Measurements from ENCODE around the gene ELOVL5.

The ELOVL5 gene

DNA sequence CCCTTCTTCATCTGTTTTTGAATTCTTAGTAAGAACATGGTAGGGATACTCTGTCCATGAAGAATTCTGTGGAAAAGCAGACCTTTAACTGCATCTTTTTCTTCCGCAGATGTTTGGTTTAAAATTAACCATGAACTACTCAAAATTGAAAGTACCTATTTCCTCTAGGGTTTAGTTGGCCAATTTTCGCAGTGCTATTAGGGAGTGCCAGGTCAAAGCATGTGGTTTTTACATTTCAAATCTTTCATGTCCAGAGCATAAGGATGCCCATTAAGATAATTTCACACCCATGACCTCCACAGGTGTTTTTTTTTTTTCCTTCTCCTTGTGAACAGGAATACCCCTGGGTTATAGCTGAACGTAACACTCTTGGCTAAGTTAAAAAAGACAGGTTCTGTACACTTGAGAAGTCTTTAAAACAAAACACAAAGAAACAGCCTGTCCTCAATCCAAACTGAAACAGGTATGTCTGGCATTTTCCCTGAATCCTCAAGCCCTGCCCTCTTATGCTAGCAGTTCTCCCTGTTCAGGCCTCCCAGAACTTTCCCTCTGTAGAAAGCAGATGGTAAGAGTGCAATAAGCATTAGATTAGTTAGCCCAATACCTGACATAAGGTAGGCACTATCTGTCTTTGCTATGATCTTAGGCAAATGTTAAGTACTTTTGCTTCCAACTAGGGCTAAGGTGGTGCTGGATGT lies 67.1 kb downstream of the ELOVL5 start:
- Histone ChIP-seq H3K9me3 (ENCODE audit: insufficient read depth, low read depth, low read length) (no peaks in the 10 kb centered on the region), H3K4me1 (ENCODE audit: insufficient read depth, low read length) (no peaks in the 10 kb centered on the region; the same call in 1 of the 2 replicates), H3K36me3 (ENCODE audit: insufficient read depth, low read depth, low read length) (peaks cover 43% of the 10 kb centered on the region), H3K27ac (ENCODE audit: low read length) (no peak overlapping the region), H3K27me3 (ENCODE audit: insufficient read depth, low read length) (no peaks in the 10 kb centered on the region), H3K4me3 (ENCODE audit: low read length) (no peak overlapping the region), H3K9ac (ENCODE audit: low read depth, low read length) (no peak overlapping the region)

DNA sequence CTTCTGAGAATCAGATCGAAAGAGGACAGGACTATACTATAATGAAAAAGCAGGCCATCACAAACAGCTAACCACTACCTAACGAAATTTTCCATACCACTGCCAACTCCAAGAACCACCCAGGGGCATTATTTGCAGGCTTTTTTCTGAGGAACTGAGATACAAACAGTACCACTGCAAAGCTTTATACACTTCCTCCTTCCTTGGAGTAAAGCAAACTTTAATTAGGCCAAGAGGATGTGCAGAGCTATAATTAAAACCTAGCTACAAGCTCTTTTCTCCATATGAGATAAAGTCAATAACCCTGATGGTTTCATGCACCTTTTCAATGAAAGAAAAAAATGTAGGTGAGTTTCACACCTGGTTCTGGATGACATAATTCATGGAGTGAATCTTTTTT lies 68.5 kb downstream of the ELOVL5 start:
- Histone ChIP-seq H3K27me3 (ENCODE audit: insufficient read depth, low read length) (no peaks in the 10 kb centered on the region), H3K4me1 (ENCODE audit: insufficient read depth, low read length) (no peaks in the 10 kb centered on the region; the same call in 1 of the 2 replicates), H3K9ac (ENCODE audit: low read depth, low read length) (no peak overlapping the region), H3K9me3 (ENCODE audit: insufficient read depth, low read depth, low read length) (no peaks in the 10 kb centered on the region), H3K4me3 (ENCODE audit: low read length) (no peak overlapping the region), H3K36me3 (ENCODE audit: insufficient read depth, low read depth, low read length) (peaks cover 51% of the 10 kb centered on the region), H3K27ac (ENCODE audit: low read length) (no peak overlapping the region)

DNA sequence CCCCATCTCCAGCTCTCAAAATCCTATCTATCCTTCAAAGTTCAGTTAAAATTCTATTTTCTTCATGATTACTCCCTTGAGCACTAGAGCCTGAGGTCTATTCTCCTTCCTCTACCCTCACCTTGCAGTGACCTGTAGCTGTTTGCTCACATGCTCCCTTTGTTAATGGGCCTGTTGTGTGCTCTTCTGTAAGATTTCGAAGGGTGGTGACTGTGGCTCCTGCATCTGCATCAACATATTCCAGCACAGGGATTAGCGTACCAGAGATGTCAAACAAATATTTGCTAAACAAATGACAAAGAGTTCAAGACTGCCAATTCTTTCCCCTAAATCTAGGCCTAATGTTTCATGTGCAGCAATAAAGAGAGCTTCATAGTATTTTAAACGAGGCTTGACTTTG lies 69.5 kb downstream of the ELOVL5 start:
- Histone ChIP-seq H3K36me3 (ENCODE audit: insufficient read depth, low read depth, low read length) (peaks cover 60% of the 10 kb centered on the region), H3K4me1 (ENCODE audit: insufficient read depth, low read length) (no peaks in the 10 kb centered on the region; the same call in 1 of the 2 replicates)

DNA sequence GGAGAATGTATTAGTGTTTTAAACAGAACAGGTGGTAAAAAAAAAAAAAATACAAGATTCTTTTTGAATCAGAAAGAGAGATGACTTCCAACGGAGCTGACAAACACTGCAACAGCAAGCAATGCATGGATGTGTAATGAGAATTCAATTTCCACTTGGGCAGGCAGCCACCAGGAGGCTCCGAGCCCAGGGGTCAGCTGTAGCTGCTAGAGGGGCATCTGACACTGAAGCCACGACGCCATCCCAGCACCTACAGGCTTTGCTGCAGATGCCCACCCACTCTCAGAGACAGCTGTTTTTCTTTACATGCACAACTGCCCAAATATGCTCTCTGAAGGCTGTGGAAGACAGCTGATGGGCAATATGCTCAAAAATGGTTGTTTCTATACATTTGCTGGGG lies 75.4 kb downstream of the ELOVL5 start:
- H3K27ac ChIP-seq (ENCODE audit: low read length) = no peak overlapping the region
- H3K4me1 ChIP-seq (ENCODE audit: insufficient read depth, low read length) = no peaks in the 10 kb centered on the region
- no peak overlapping the region for H3K9ac ChIP-seq (ENCODE audit: low read depth, low read length)
- H3K36me3 ChIP-seq (ENCODE audit: insufficient read depth, low read depth, low read length) = peaks cover 96% of the 10 kb centered on the region
- no peaks in the 10 kb centered on the region for H3K27me3 ChIP-seq (ENCODE audit: insufficient read depth, low read length)
- H3K9me3 ChIP-seq (ENCODE audit: insufficient read depth, low read depth, low read length) = no peaks in the 10 kb centered on the region
- no peak overlapping the region for H3K4me3 ChIP-seq (ENCODE audit: low read length)

More for the DNA sequence above, 69.5 kb downstream of the ELOVL5 start:
- no peak overlapping the region for H3K27ac ChIP-seq (ENCODE audit: low read length)
- no peaks in the 10 kb centered on the region for H3K9me3 ChIP-seq (ENCODE audit: insufficient read depth, low read depth, low read length)
- no peak overlapping the region for H3K4me3 ChIP-seq (ENCODE audit: low read length)
- no peak overlapping the region for H3K9ac ChIP-seq (ENCODE audit: low read depth, low read length)
- H3K27me3 ChIP-seq (ENCODE audit: insufficient read depth, low read length) = no peaks in the 10 kb centered on the region

DNA sequence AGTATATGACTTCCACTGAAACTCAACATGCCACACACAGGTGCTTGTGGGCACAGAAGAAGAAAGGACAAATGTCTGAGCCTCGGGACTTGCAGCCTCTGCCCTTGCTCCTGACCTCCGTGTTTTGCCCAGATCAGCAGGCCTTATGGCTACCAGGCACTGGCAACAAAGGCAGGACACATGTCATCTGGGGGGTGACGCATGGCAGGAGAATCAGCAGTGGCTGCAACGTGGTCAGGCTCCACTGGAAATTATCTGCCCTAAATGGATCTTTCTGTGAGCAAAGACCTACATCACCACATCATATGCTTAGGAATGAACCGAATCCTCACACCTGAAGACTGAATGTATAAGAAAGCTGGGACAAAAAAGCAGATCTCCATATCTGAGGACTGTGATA lies 78.9 kb downstream of the ELOVL5 start:
- no peaks in the 10 kb centered on the region for H3K4me1 ChIP-seq (ENCODE audit: insufficient read depth, low read length)
- H3K27me3 ChIP-seq (ENCODE audit: insufficient read depth, low read length) = no peaks in the 10 kb centered on the region
- no peak overlapping the region for H3K4me3 ChIP-seq (ENCODE audit: low read length)
- no peak overlapping the region for H3K27ac ChIP-seq (ENCODE audit: low read length)
- no peak overlapping the region for H3K9ac ChIP-seq (ENCODE audit: low read depth, low read length)
- no peaks in the 10 kb centered on the region for H3K9me3 ChIP-seq (ENCODE audit: insufficient read depth, low read depth, low read length)
- H3K36me3 ChIP-seq (ENCODE audit: insufficient read depth, low read depth, low read length) = peaks cover 97% of the 10 kb centered on the region

DNA sequence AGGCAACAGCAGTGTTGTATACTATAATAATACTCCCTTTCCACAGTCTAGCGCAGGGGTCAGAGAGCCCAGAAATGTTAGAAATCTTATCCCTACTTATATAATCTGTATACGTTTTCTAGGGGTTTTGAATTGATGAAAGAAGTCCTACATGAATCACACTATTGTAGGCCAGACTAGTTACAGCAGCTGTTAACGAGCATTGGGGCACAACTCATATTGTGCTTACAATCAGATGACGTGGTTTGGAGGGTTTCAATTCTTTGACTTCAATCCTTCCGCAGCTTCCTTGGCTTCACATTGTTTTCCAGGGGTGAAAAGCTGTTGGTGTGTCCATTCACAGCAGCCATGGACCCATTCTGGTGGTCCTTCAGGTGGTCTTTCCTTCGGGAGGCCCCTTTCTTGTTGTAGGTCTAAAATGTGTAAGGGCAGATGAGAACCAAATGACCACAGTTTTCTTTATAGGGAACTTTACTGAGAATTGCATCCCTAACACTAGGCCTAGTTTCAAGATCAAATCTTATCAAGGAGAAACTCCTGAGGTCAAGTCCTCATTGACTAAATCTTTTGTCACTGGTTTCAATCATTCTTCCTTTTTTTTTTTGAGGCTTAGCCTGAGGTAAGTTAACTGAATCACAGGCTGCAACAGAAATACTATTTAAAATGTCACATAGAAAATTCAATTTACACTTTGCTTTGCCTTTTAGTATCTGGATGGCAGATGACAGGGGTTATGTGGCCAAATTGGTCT lies 79.7 kb downstream of the ELOVL5 start:
- no peak overlapping the region for H3K9ac ChIP-seq (ENCODE audit: low read depth, low read length)
- H3K36me3 ChIP-seq (ENCODE audit: insufficient read depth, low read depth, low read length) = peaks cover 97% of the 10 kb centered on the region
- no peaks in the 10 kb centered on the region for H3K4me1 ChIP-seq (ENCODE audit: insufficient read depth, low read length)
- H3K9me3 ChIP-seq (ENCODE audit: insufficient read depth, low read depth, low read length) = no peaks in the 10 kb centered on the region
- H3K27me3 ChIP-seq (ENCODE audit: insufficient read depth, low read length) = no peaks in the 10 kb centered on the region
- H3K27ac ChIP-seq (ENCODE audit: low read length) = no peak overlapping the region
- H3K4me3 ChIP-seq (ENCODE audit: low read length) = no peak overlapping the region

DNA sequence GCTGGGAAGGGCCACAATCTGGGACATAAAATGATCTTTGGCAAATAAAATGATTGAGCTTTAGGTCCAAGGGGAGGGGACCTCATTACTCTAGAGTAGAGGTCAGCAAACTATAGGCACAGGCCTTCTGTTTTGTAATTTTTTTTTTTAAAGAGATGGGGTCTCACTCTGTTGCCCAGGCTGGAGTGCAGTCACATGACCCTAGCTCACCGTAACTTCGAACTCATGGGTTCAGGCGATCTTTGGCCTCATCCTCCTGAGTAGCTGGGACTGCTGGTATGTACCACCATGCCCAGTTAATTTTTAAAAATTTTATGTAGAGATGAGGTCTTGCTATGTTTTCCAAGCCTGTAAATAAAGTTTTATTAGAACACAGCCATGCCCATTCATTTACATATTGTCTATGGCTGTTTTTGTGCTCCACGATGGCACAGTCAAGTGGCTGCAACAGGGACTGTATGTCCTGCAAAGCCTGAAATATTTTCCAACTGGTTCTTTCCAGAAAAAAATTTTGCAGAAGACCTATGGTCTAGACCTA lies 82.1 kb downstream of the ELOVL5 start:
- Histone ChIP-seq H3K4me1 (ENCODE audit: insufficient read depth, low read length) (no peaks in the 10 kb centered on the region), H3K4me3 (ENCODE audit: low read length) (no peak overlapping the region), H3K27ac (ENCODE audit: low read length) (no peak overlapping the region), H3K36me3 (ENCODE audit: insufficient read depth, low read depth, low read length) (peaks cover 85% of the 10 kb centered on the region), H3K9me3 (ENCODE audit: insufficient read depth, low read depth, low read length) (no peaks in the 10 kb centered on the region), H3K9ac (ENCODE audit: low read depth, low read length) (no peak overlapping the region), H3K27me3 (ENCODE audit: insufficient read depth, low read length) (no peaks in the 10 kb centered on the region)

DNA sequence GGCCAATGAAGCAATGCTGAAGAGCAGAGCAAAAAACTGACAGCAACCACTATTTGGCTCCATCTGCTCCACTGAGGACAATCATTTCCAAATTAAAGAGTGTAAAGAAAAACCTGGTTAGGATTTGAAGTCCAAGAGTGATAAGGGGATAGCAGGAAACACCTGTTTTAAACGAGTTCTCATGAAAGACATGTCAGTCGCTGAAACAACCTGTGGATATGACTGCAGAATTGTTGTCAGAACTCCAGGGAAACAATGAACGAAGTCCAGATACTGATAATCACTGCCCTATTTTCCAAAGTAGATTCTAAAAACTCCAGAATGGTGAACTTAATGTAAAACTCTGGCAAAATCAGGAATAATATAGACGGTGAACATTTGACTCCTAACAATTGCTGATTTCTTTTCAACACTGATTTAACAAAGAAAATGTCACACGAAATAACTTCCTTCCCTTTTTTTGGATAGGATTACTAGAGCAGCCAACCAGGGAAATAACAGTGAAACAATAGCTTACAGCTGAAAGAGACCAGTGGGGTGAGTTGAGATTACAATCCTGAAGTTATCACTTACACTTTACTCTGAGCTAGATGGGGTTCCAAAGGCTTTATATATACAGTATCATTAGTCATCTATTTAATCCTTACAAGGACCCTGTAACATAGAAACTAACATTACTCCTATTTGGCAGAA lies 83.7 kb downstream of the ELOVL5 start:
- no peak overlapping the region for H3K4me3 ChIP-seq (ENCODE audit: low read length)
- no peaks in the 10 kb centered on the region for H3K4me1 ChIP-seq (ENCODE audit: insufficient read depth, low read length)
- no peak overlapping the region for H3K9ac ChIP-seq (ENCODE audit: low read depth, low read length)
- no peaks in the 10 kb centered on the region for H3K27me3 ChIP-seq (ENCODE audit: insufficient read depth, low read length)
- H3K36me3 ChIP-seq (ENCODE audit: insufficient read depth, low read depth, low read length) = peaks cover 88% of the 10 kb centered on the region
- H3K9me3 ChIP-seq (ENCODE audit: insufficient read depth, low read depth, low read length) = no peaks in the 10 kb centered on the region
- H3K27ac ChIP-seq (ENCODE audit: low read length) = no peak overlapping the region

DNA sequence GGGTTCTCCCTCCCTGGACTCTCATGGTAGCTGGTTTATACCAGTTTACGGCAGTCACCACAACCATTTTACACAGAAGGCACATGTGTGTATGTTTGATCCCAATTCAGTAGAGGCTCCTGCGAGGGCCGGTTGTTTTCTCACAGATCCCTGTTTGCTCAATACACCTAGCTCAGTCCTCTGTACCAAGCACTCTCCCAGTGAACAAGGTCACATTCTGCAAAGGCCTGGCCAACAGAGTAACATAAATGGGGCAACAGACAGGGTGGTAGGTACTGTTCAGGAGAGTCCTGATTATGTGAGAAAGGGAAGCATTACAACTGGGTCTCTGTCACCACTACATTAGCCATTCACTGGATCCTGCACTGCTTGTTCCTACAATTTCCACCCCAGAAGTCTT lies 84.4 kb downstream of the ELOVL5 start:
- Histone ChIP-seq H3K36me3 (ENCODE audit: insufficient read depth, low read depth, low read length) (peaks cover 88% of the 10 kb centered on the region), H3K9ac (ENCODE audit: low read depth, low read length) (no peak overlapping the region), H3K4me1 (ENCODE audit: insufficient read depth, low read length) (no peaks in the 10 kb centered on the region), H3K27me3 (ENCODE audit: insufficient read depth, low read length) (no peaks in the 10 kb centered on the region), H3K9me3 (ENCODE audit: insufficient read depth, low read depth, low read length) (no peaks in the 10 kb centered on the region), H3K27ac (ENCODE audit: low read length) (no peak overlapping the region), H3K4me3 (ENCODE audit: low read length) (no peak overlapping the region)

DNA sequence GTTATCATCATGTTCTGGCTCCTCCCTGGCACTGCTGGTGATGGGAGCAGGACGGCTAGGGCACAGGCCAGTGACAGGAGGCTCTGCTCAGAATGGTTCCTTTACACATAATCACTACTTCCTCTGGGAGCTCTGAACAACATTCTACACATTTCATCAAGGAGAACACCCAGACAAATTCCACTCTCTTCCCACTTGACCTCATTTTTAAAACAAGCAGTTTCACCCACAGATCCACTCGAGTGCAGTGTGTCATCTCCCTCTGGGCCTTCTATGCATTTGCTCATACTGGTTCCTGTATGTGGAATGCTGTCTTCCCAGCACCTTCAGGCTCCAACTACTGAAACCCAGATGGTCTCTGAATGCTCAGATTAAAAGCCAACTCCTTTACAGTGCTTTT lies 84.8 kb downstream of the ELOVL5 start:
- no peaks in the 10 kb centered on the region for H3K27me3 ChIP-seq (ENCODE audit: insufficient read depth, low read length)
- H3K4me3 ChIP-seq (ENCODE audit: low read length) = no peak overlapping the region
- H3K9me3 ChIP-seq (ENCODE audit: insufficient read depth, low read depth, low read length) = no peaks in the 10 kb centered on the region
- peaks cover 87% of the 10 kb centered on the region for H3K36me3 ChIP-seq (ENCODE audit: insufficient read depth, low read depth, low read length)
- H3K9ac ChIP-seq (ENCODE audit: low read depth, low read length) = no peak overlapping the region
- no peaks in the 10 kb centered on the region for H3K4me1 ChIP-seq (ENCODE audit: insufficient read depth, low read length)
- no peak overlapping the region for H3K27ac ChIP-seq (ENCODE audit: low read length)

DNA sequence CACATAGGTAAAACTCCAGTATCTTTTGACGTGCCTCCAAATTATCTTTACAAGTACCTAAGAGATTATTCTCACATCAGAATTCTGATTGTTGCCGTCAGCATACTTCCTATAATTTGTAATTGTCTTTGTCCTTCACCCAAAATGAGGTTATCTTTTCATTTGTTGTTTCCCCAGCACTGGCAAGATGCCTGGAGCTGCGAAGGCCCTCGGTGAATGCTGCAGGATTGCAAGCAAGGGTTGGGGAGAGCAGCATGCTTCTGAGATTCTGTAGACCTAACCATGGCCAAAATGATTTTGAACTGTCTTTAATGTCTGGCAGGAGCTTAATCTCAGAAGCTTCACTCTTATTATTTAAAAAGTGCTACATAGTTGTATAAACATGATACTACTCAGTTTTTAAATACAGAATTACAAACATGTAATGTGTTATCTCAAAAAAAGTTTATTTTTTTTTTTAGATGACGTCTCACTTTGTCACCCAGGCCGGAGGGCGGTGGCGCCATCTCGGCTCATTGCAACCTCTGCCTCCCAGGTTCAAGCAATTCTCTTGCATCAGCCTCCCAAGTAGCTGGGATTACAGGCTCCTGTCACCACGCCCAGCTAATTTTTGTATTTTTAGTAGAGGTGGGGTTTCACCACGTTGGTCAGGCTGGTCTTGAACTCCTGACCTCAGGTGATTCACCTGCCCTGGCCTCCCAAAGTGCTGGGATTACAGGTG lies 88.7 kb downstream of the ELOVL5 start:
- no peaks in the 10 kb centered on the region for H3K27me3 ChIP-seq (ENCODE audit: insufficient read depth, low read length)
- no peak overlapping the region for H3K4me3 ChIP-seq (ENCODE audit: low read length)
- no peak overlapping the region for H3K9ac ChIP-seq (ENCODE audit: low read depth, low read length)
- H3K4me1 ChIP-seq (ENCODE audit: insufficient read depth, low read length) = no peaks in the 10 kb centered on the region
- peaks cover 48% of the 10 kb centered on the region for H3K36me3 ChIP-seq (ENCODE audit: insufficient read depth, low read depth, low read length)
- no peaks in the 10 kb centered on the region for H3K9me3 ChIP-seq (ENCODE audit: insufficient read depth, low read depth, low read length)
- no peak overlapping the region for H3K27ac ChIP-seq (ENCODE audit: low read length)
